CD14-positive monocyte (primary cell): ENCODE results near the gene TUT1. TPM values are rescaled to one million over a fixed set of nuclear protein-coding genes. Genes with fewer than 3 reads are reported as not detected.
A peak's percentile ranks its signal among the peaks of the same experiment; 100 is the strongest.

Source experiments
- DNase-seq, 3 donors: peaks; one replicate each; pipeline ENCODE4 v3.0.0-alpha.2; 2011 to 2022
- H2AFZ ChIP-seq: 2 replicates; pipeline ENCODE4 v1.6.0; 2012; ENCODE audit warnings: mild to moderate bottlenecking, low read depth, low read length, inconsistent platforms; ENCODE audit not compliant: insufficient read depth, poor library complexity, severe bottlenecking
- H3K27ac ChIP-seq, 2 donors: 1 replicate in 1 of 2; 2 replicates in 1 of 2; pipeline ENCODE4 v1.5.1; 2012 to 2013; ENCODE audit warnings: low read length in 2 of 2, control low read depth in 1 of 2, inconsistent platforms in 1 of 2, low read depth in 1 of 2, mild to moderate bottlenecking in 1 of 2
- H3K27me3 ChIP-seq, 2 donors: one replicate each; pipeline versions ENCODE4 v1.6.0 to v1.6.1; 2011 to 2013; ENCODE audit warnings: low read length in 2 of 2; ENCODE audit not compliant: control insufficient read depth in 2 of 2, insufficient read depth in 2 of 2
- H3K36me3 ChIP-seq, 2 donors: replicated peaks in 1 of 2; 1 replicate in 1 of 2; 2 replicates in 1 of 2; pipeline versions ENCODE4 v1.5.1 to v1.6.1; 2012 to 2013; ENCODE audit warnings: low read length in 2 of 2, control low read depth in 1 of 2, inconsistent platforms in 1 of 2, mild to moderate bottlenecking in 1 of 2; ENCODE audit not compliant: insufficient read depth in 2 of 2, control insufficient read depth in 1 of 2
- H3K4me1 ChIP-seq, 2 donors: 1 replicate in 1 of 2; 2 replicates in 1 of 2; pipeline versions ENCODE4 v1.5.1 to v1.6.1; 2012 to 2013; ENCODE audit warnings: low read length in 2 of 2, control low read depth in 1 of 2, inconsistent platforms in 1 of 2, mild to moderate bottlenecking in 1 of 2, moderate library complexity in 1 of 2; ENCODE audit not compliant: insufficient read depth in 2 of 2, control insufficient read depth in 1 of 2
- H3K4me2 ChIP-seq: replicated peaks from 2 replicates; pipeline ENCODE3; 2012; ENCODE audit warnings: low read length, moderate library complexity, mild to moderate bottlenecking; ENCODE audit not compliant: poor library complexity, severe bottlenecking; ENCODE audit errors: extremely low read depth
- H3K4me3 ChIP-seq, 3 experiments: fragments of 200-600 bp in 1 of 3; sonication (generic) in 1 of 3; replicated peaks in 1 of 3; 1 replicate in 2 of 3; 2 replicates in 1 of 3; pipeline ENCODE4 v1.5.1; 2011 to 2013; ENCODE audit warnings: low read length in 3 of 3, mild to moderate bottlenecking in 3 of 3, control low read depth in 2 of 3, low read depth in 2 of 3, inconsistent platforms in 1 of 3, moderate library complexity in 1 of 3
- H3K79me2 ChIP-seq: 2 replicates; pipeline ENCODE4 v1.6.0; 2012; ENCODE audit warnings: mild to moderate bottlenecking, control low read depth, inconsistent platforms, low read length, moderate library complexity; ENCODE audit not compliant: insufficient read depth
- H3K9ac ChIP-seq: 2 replicates; pipeline ENCODE4 v1.6.0; 2017; ENCODE audit warnings: low read length, mild to moderate bottlenecking; ENCODE audit not compliant: insufficient read depth, poor library complexity, severe bottlenecking
- H3K9me3 ChIP-seq, 2 donors: replicated peaks in 1 of 2; 1 replicate in 1 of 2; 2 replicates in 1 of 2; pipeline versions ENCODE4 v1.5.1 to v1.6.1; 2012 to 2013; ENCODE audit warnings: low read length in 2 of 2, control low read depth in 1 of 2; ENCODE audit not compliant: control insufficient read depth in 1 of 2, insufficient read depth in 1 of 2
- H4K20me1 ChIP-seq: 2 replicates; pipeline ENCODE4 v1.6.0; 2012; ENCODE audit warnings: mild to moderate bottlenecking, low read length, control low read depth, moderate library complexity; ENCODE audit not compliant: insufficient read depth
- H3K27ac Mint-ChIP-seq, 7 donors: one replicate each; pipeline ENCODE4 v1.8.0; 2020; ENCODE audit warnings: mild to moderate bottlenecking in 7 of 7, mixed read lengths in 7 of 7, moderate library complexity in 6 of 7, inconsistent platforms in 2 of 7
- H3K27me3 Mint-ChIP-seq, 3 donors: one replicate each; pipeline ENCODE4 v1.8.0; 2021 to 2022; ENCODE audit warnings: low read depth in 3 of 3, mild to moderate bottlenecking in 3 of 3, mixed read lengths in 3 of 3, moderate library complexity in 3 of 3, inconsistent platforms in 1 of 3
- H3K36me3 Mint-ChIP-seq, 2 donors: one replicate each; pipeline ENCODE4 v1.8.0; 2020; ENCODE audit warnings: mixed read lengths in 2 of 2, inconsistent platforms in 1 of 2, mild to moderate bottlenecking in 1 of 2
- H3K4me1 Mint-ChIP-seq: one replicate; pipeline ENCODE4 v1.8.0; 2020; ENCODE audit warnings: mild to moderate bottlenecking, mixed read lengths
- H3K4me3 Mint-ChIP-seq, 2 donors: one replicate each; pipeline ENCODE4 v1.8.0; 2020; ENCODE audit warnings: mild to moderate bottlenecking in 2 of 2, mixed read lengths in 2 of 2, moderate library complexity in 1 of 2
- H3K9me3 Mint-ChIP-seq, 7 donors: one replicate each; pipeline ENCODE4 v1.8.0; 2020 to 2022; ENCODE audit warnings: mixed read lengths in 7 of 7, mild to moderate bottlenecking in 6 of 7, moderate library complexity in 6 of 7, inconsistent platforms in 2 of 7
- CTCF ChIP-seq: fragments of 200-600 bp; IDR thresholded peaks from one replicate; pipeline ENCODE4 v1.8.0; 2022; ENCODE audit warnings: antibody characterized with exemption, mild to moderate bottlenecking
- WGBS: methylation state at CpG from one replicate; pipeline ENCODE4 v1.1.5; 2013; ENCODE audit warnings: missing lambda C conversion rate; ENCODE audit not compliant: insufficient coverage; 5-methylcytosine and 5-hydroxymethylcytosine counted together
- intact Hi-C, 2 donors: fragments of 100-400 bp; cut with micrococcal nuclease; formaldehyde crosslinking; loops; one replicate each; pipeline versions ENCODE4 v1.15.0 to v1.15.1; 2023
- polyA plus RNA-seq, 3 donors: library from polyadenylated mRNA; depleted of rRNA in 1 of 3; unstranded in 2 of 3; stranded (reverse) in 1 of 3; fragments of 300-500 nt in 2 of 3; fragments of >200 nt in 1 of 3; fragmentation: Illumina TruSeq in 2 of 3; gene quantifications; 1 replicate in 2 of 3; 2 replicates in 1 of 3; pipeline ENCODE4 v1.2.3, GENCODE V29; 2012 to 2021

TUT1 gene
- polyA plus RNA-seq, 3 donors, result 1.8 to 16.3 (median 2.1) TPM

GRCh38 chr11:62575156-62575555 is 16.2 kb downstream of the TUT1 start:
- no peak for DNase-seq
- peaks cover 28% of the 10 kb centered on the region for H4K20me1 ChIP-seq
- intact Hi-C loops, result loop anchor here (2.0 kb wide), 1 partner anchor 16 kb away; the partner anchor contains the start of gene TUT1 (in 2 of the 2)
- Mint-ChIP-seq H3K4me3 (peak overlapping the region; percentile 95 to 99), H3K27me3 (peaks cover 0 to 2% (median 0%) of the 10 kb centered on the region in 3 donors), H3K36me3 (peaks cover 46 to 63% of the 10 kb centered on the region in 2 donors), H3K4me1 (peaks cover 43% of the 10 kb centered on the region), H3K27ac (peak overlapping the region in 3 of 7 donors; percentile 93 to 96 (median 94)), H3K9me3 (peaks cover 0 to 2% (median 0%) of the 10 kb centered on the region in 7 donors)
- peaks cover 49 to 64% of the 10 kb centered on the region in 2 donors for H3K36me3 ChIP-seq
- H3K9me3 ChIP-seq, result no peaks in the 10 kb centered on the region
- H3K4me3 ChIP-seq, result peak overlapping the region in 1 of 3 experiments; percentile 100
- TF ChIP-seq CTCF, result no peak
- peaks cover 56% of the 10 kb centered on the region for H3K79me2 ChIP-seq
- H3K27me3 ChIP-seq, result no peaks in the 10 kb centered on the region
- 75% methylated on average over 17 of the region's 17 CpGs for WGBS
- H3K9ac ChIP-seq, result peak overlapping the region; percentile 85
- peak overlapping the region; percentile 89 for H3K4me2 ChIP-seq
- H3K4me1 ChIP-seq, result peaks cover 22 to 29% of the 10 kb centered on the region in 2 donors
- H3K27ac ChIP-seq, result peak overlapping the region in 1 of 2 donors; percentile 85
- peak overlapping the region; percentile 97 for H2AFZ ChIP-seq

- H3K4me1 Mint-ChIP-seq, result peaks cover 44% of the 10 kb centered on the region
- Histone ChIP-seq H3K79me2 (peaks cover 62% of the 10 kb centered on the region), H3K9ac (peak overlapping the region; percentile 85), H3K4me1 (peaks cover 22 to 29% of the 10 kb centered on the region in 2 donors), H3K4me2 (peak overlapping the region; percentile 89), H4K20me1 (peaks cover 34% of the 10 kb centered on the region), H3K27me3 (no peaks in the 10 kb centered on the region), H2AFZ (peak overlapping the region; percentile 97), H3K36me3 (peaks cover 55 to 68% of the 10 kb centered on the region in 2 donors), H3K9me3 (no peaks in the 10 kb centered on the region), H3K27ac (peak overlapping the region; percentile 62 to 85), H3K4me3 (peak overlapping the region; percentile 68 to 100 (median 91))
- peaks cover 52 to 67% of the 10 kb centered on the region in 2 donors for H3K36me3 Mint-ChIP-seq
- peak overlapping the region; percentile 95 to 99 for H3K4me3 Mint-ChIP-seq
- peaks cover 0 to 2% (median 0%) of the 10 kb centered on the region in 3 donors for H3K27me3 Mint-ChIP-seq
- intact Hi-C loops, result loop anchor here (2.0 kb wide), 1 partner anchor 16 kb away; the partner anchor contains the start of gene TUT1 (in 2 of the 2)
- WGBS, result under 1% methylated on average over 30 of the region's 33 CpGs
- no peak for TF ChIP-seq CTCF
- peak overlapping the region; percentile 90 to 96 (median 94) for H3K27ac Mint-ChIP-seq
- H3K9me3 Mint-ChIP-seq, result peaks cover 0 to 2% (median 0%) of the 10 kb centered on the region in 7 donors
- peak in 1 of 3 donors; percentile 14 for DNase-seq
These were observed 16.8 kb downstream of the TUT1 start for GRCh38 chr11:62574363-62575071.
